ENCODE results near the gene AMDHD1. TPM values are rescaled to one million over a fixed set of nuclear protein-coding genes. Genes with fewer than 3 reads are reported as not detected.

Gene AMDHD1
- total RNA-seq, 1 experiment from 2014 or later = 1.6 TPM

DNA sequence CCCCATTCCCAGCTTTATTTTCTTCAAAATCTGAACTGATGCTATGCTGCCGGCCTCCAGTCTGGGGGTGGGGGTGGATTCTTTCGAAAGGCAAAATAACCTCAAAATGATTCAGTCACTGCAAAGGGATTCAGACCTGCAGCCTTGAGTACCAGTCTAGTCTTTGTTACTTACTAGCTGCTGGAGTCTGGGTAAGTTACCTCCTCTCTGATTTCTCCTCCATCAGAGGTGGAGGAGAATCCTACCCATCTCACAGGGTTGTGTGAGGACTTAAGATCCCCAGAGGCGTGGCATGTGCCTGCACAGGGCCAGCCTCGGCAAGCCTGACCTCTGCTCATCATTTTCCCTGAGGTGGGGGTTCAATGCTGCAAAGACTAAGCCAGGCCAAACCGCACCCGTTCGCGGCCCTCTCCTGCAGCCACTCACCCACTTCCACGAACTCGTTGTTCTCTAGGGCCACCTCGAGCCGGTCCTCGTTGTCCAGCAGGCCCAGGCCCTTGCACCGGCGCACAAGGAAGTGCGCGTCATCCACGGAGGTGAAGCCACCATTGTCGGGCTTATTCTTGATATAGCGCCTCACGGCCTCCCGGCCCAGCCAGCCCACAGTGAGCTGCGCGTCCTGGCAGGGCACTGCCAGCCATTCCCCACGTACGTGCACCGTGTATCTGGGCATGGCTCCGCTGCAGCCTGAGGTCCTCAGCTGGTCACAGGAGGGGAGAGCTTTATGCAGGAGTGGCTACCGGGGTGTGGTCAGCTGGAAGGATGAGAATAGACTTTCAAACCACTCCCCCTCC lies 52.3 kb downstream of the AMDHD1 start:
- DNase-seq (ENCODE audit: low spot score) = no peak

- DNase-seq (ENCODE audit: low spot score) = peak; percentile 74
These were observed 53.0 kb downstream of the AMDHD1 start, which contains the start of gene HAL for GRCh38 chr12:95996034-95996658. Gene HAL, minus strand, starts transcription at chr12:95996344. Its CDS starts 434 bp downstream, at chr12:95995910.

GRCh38 chr12:95997276-95997675 lies 54.1 kb downstream of the AMDHD1 start:
- DNase-seq (ENCODE audit: low spot score) = no peak

DNA sequence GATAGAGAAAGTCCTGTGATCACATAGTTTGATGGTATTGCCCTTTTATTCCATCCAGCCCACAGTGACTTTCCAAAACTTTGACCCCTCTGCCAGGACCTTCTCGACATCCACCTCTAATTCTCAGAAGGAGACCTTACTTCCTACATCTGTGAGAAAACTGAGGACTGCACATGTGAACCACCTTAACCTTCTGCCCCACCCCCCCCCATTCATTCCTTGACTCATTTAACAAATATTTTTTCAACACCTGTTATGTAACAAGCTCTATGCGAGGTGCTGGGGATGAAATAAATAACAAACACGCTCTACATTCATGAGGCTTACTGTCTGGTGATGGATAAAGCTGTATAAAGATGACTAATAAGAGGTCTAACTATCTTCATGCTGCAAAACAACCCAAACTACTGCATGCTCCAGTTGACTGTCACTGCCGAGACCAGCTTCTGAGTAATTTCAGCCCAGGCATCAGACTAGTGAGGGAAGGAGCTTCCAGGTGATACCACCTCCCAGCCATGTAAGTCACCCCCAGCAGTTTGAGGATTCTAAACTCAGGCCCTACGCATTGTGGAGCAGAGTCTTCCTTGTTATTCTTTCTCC lies 54.9 kb downstream of the AMDHD1 start:
- DNase-seq (ENCODE audit: low spot score) = no peak

DNA sequence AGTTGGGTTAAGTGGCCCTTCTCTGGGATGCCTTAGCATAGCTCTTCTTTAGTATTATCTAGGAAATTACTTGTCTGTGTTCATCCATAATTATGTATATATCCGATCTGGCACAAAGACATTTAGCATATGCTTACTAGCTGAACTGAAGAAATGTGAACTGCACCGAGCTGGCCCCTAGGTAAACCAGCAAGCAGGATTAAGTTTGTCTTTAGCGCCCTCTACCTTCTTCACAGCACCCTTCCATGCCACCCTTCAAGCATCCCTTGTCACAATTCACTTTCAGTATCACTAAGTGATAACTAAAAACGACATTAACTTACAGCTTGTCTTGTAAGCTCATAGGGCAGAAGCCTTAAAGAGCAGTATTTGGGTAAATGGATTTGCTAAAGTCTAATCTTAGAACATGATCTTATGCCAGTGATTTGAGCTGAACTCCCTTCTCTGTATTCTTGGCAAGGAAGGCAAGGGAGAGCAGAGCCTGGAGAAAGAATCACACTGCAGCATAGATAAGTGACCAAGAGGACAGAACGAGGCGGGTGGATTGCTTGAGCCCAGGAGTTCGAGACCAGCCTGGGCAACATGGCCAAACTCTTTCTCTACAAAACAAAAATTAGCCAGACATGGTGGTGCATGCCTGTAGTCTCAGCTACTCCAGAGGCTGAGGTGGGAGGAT lies 55.6 kb downstream of the AMDHD1 start:
- peak; percentile 59 for DNase-seq (ENCODE audit: low spot score)

- no peak for DNase-seq (ENCODE audit: low spot score)
These were observed 56.4 kb downstream of the AMDHD1 start for GRCh38 chr12:95999484-95999883.

- DNase-seq (ENCODE audit: low spot score) = no peak
These were observed 57.7 kb downstream of the AMDHD1 start for GRCh38 chr12:96000858-96001257.

DNA sequence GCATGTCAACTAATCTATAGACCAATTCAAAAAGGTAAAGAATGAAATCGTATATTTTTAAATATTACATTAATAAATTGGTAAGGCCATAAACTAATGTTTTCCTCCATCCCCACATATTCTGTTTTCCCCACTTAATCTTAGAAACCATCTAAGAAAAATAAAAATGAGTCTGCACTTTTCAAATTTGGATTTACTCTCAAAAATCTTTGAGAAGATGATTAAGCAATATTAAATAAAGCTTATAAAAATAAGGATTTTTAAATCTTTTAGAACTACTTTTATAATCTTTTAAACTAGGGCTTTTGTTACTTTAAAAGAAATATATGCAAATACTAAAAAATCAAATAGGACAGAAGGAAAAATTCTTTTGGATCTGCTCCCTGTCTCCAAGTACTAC lies 63.6 kb downstream of the AMDHD1 start:
- DNase-seq (ENCODE audit: low spot score) = no peak

- no peak for DNase-seq (ENCODE audit: low spot score)
These were observed 64.6 kb downstream of the AMDHD1 start for GRCh38 chr12:96007729-96008128.

- DNase-seq (ENCODE audit: low spot score) = no peak
These were observed 71.9 kb downstream of the AMDHD1 start for GRCh38 chr12:96014943-96015599.

DNA sequence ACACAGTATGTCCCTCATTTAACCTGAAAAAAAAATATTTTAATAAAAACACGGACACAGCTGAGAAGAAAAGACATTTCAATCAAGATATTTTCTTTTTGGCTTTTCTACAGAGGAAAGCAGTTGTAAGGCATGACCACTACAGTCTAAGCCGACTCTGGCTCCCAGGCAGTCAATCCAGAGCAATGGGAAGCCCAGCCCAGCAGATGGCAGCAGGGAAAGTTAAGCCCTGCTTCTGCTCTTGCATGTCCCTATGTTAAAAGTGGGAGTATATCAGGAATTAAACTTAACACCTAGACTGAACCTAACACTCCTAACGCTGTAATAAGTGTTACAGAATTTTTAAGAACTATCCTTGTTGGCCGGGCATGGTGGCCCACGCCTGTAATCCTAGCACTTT lies 72.5 kb downstream of the AMDHD1 start:
- no peak for DNase-seq (ENCODE audit: low spot score)

Other genes with a start within 250 kb of the AMDHD1 start
- 16.3 and 19.4 TPM in 2 replicates for gene NTN4, start 152.6 kb upstream of the AMDHD1 start, total RNA-seq (2014; rRNA removed; shearing (Covaris generic))
- 24.8 and 32.6 TPM in 2 replicates for gene SNRPF, start 84.4 kb upstream of the AMDHD1 start, total RNA-seq (2014; rRNA removed; shearing (Covaris generic))
- gene CCDC38, start 717 bp upstream of the AMDHD1 start, total RNA-seq (2014; rRNA removed; shearing (Covaris generic)) = 0.17 TPM in 1 of 2 replicates, not detected in the other
- 0.14 and 0.27 TPM in 2 replicates for gene HAL, start 53.0 kb downstream of the AMDHD1 start, total RNA-seq (2014; rRNA removed; shearing (Covaris generic))
- gene LTA4H, start 92.3 kb downstream of the AMDHD1 start, total RNA-seq (2014; rRNA removed; shearing (Covaris generic)) = 67.7 and 85.7 TPM in 2 replicates